Renal pelvis (tissue), 4 donors: ENCODE data around the gene CLDN10. TPM values are rescaled to one million over a fixed set of nuclear protein-coding genes. Genes with fewer than 3 reads are reported as not detected.

Experiments
- DNase-seq: peaks from one replicate; pipeline ENCODE4 v3.0.0-alpha.2; 2013
- polyA plus RNA-seq, 3 donors: library from polyadenylated mRNA; unstranded; fragments of 120-200 nt; gene quantifications; one replicate each; pipeline ENCODE4 v1.2.1, GENCODE V29; 2013; ENCODE audit not compliant: insufficient read length in 3 of 3

CLDN10 gene
- polyA plus RNA-seq, 3 donors: 100 to 104 (median 101) TPM

DNA sequence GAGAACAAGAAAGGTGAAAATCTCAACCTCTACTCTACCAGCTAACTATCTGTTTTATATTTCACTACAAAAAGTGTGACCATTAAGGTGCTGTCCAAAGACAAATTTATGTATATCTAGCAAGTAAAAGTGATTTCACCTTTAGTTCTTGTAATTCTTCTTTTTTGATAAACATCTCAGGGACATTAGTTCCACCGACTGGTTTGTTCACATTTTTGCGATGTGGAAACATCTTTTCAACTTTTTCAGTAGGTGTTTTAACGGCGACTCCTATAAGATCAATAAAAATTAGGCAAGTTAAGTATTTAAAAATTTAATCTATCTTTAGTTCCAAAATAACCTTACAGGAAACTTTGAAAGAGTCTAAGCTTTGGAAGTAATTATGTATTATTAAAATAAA is 33.3 kb downstream of the CLDN10 start:
- DNase-seq: no peak

DNA sequence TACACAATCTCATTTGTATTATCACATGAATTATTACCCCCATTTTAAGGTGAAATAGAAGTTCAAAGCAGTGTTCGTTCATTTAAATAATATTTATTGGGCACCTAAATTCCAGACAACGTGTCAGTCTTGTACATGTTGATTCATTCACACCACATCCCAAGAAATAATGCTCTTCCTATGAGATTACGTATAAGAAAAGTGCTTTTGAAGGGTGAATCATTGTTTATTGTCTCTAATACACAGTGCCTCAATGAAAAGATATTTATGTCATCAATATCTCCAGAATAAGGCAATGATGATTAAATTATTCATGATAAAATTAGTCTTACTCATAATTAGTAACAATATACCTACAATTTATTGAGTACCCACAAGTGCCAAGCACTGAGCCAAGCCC is 35.6 kb downstream of the CLDN10 start:
- no peak for DNase-seq

DNA sequence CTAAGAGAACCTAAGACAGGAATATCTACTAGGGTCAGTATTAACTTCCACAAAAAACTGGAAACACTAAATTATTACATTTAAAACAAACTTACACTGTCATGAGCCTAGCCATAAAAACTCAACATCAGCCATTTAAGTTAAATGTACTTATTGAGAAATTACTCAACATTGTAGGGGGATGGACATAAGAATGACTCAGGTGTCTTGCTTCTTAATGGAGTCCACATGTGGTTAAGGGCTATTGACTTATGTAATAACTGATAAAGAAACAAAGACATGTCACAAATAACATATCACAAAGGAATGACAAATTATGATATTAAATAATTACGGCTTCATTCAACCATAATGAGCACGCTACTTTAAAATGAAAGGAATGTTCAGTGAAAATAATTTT is 36.2 kb downstream of the CLDN10 start:
- no peak for DNase-seq

DNA sequence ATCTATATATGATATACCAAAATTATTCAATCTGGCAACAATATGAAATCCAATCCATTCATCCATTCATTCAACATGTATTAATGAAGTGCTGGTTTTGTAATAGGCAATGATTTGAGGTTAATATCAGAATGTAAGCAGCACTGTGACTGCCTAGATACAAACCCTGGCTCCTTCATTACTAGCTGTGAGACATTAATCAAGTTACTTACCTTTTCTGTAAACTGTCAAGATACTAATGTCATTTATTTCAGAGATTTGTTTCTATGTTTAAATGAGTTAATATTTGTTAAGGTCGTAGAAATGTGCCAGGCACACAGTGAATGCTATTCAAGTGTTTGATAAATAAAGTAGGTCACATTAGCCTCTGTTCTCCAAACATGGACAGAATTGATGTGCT is 40.9 kb downstream of the CLDN10 start:
- no peak for DNase-seq

DNA sequence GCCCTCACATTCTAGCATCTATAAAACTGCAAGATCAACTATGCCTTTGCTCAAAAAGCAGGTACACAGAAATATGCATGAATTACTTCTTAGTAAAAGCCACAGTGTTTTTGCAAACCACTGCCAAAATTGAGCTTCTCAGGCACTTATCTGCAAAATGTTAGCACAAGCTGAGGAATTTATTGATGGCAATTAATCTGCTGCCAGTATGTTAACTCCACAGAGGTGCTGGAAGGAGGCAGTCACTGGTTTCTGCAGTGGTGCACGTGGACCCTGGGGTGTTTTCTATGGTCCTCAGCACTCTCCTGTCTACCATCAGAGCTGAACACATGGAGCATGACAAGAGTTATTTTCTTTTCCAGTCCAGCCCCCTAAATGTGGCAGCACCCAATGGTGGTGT is 44.2 kb downstream of the CLDN10 start:
- DNase-seq: no peak

DNA sequence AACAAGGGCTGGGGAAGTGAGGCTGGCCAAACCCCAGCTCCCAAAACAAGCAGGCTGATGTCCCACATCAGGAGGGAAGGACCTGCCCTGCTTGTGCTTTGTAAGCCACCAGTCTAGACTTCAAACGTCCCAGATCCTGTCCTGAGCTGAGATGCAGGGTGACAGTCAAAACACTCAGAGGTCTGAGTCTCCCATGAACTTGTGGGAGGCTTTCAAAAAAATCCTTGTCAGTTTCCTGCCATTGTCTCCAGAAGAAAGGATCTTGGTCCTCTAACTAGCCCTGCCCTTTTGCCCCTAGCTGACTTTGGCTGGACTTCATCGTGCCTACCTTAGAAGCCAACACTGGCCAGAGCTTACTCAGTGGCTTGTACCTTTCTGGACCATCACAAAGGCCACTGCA is 48.7 kb downstream of the CLDN10 start:
- DNase-seq: no peak

DNA sequence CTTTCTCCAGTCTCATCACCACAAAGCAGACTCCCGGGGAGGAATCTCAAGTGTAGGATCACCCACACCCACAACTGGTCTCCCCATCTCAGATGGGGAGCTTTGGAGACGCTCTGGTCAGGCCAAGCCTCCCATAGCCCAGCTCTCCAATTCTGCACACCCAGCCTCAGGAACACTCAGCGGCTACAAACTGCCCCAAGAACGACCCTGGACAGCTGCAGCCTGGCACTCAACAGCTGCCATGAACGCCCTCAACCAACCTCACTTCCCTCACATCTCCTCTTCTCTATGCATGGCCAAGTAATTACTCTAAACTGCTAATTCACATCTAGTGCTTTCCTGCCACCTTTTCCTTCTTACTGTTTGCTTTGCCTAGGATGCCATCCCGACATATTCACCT is 49.4 kb downstream of the CLDN10 start:
- no peak for DNase-seq

DNA sequence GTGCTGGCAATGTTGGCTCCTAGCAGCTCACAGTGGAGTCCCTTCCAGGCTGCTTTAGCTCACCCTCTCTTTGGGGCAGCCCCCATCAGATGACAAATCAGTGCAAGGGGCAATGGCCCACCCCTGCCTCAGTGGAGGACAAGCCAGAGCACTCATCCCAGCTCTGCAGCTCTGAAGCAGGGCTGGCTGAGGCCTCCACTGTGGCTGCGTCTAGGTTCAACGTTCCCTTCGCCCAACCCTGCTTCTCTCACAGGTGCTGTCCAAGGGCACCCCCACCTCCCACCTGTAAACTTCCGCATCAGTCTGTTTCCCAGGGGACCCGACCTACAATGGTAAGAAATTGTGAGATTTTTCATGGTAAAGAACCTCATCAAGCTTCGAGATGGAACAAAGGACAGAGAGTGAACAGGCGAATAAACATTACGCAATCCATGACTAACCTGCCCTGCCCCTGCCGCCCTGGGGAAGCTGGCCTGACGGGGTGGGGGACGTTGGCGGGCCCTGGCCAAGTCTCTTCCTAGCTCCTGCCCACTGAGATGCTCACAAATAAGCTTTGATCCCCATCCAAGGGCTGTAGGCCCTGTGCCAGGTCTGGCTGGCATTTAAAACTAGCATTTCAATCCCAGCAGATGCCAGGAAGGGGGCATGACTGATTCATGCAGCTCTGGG is 51.5 kb downstream of the CLDN10 start:
- DNase-seq: no peak

DNA sequence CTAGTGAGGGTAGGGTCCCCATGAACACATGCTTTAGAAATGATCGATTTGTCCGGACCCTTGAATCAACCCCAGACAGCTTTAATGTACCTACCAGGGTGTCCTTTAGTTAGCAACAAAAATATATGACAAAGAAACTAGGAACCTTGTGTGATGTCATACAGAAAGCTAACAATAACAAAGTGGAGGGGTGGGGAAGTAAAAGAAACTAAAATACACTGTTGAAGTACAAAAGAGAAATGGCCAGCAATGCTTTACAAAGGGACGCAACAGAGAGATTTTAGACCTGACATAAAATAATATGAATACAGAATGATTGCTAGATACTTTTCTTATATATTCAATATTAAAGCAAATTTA is 52.0 kb downstream of the CLDN10 start:
- no peak for DNase-seq

DNA sequence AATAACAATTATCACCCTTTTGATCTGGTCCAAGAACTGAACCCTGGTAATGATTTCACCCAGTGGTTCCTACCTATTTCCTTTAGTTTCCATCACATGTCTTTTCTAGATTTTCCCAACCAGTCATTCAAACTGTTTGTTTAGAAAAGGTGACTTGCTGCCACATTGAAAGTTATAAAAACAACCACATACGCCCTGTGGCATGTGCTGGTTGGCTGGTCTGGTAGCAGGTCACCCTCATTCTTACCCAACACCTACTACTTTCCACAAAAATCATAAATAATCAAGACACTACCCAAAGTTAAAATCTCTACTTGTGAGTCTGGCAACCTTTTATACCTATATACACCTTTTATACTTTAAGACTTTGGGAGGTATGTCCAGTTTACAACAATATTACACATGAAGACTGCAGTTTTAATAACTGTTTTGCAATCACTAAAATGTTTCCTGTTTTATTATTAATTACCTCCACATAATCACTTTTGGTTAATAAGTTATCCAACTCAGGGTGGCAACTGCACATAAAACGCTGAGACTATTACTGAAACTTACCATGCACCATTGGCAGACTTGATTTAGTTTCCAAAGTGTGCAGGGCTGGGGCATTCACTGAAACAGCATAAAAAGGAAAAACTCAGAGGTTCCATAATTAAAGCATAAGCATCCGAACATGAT is 53.1 kb downstream of the CLDN10 start:
- no peak for DNase-seq

DNA sequence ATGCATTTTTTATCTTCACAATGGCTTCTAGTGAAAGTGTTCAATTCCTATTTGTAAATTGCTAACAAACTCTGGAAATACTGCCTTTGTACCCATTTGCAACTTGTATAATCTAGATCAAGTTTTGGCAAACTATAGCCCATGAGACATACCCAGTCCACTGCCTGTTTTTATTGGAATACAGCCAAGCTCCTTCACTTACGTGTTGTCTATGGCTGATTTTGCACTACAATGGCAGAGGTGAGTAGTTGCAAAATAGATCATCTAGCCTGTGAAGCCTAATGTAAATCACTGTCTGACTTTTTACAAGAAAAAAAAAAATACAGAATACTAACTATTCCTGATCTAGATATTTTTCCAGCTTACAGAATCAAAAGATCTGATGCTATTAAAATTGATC is 54.8 kb downstream of the CLDN10 start:
- DNase-seq: no peak

DNA sequence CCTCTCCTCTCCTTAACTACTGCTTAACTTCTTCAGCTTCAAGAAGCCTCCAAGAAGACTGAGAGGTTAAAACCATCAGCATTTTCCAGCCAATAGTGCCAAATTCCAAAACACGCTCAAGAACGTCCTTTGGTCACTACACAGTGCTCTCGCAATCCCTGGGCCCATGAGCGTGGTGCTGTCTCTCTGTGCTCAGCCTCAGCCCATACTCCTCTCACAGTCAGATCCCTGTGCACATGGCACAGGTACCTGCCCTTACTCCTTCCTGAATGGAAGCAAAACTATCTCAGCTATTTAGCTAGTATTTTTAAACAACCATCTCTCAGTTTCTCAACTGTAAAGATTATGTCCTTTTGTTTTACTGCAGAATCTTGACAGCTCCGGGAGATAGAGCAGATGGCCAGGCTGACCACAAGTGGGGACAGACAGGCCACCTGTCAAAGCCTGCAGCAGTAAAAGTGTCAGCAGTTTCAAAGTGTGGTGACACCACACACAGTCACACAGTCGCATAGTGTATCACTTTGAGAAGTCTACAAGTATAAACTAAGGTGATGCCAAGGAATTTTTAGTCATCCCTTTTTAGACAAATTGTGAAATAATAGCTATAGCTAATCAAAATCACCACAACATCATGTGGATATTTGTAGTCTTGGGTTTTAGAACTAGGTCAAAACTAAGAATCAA is 56.3 kb downstream of the CLDN10 start:
- DNase-seq: no peak

DNA sequence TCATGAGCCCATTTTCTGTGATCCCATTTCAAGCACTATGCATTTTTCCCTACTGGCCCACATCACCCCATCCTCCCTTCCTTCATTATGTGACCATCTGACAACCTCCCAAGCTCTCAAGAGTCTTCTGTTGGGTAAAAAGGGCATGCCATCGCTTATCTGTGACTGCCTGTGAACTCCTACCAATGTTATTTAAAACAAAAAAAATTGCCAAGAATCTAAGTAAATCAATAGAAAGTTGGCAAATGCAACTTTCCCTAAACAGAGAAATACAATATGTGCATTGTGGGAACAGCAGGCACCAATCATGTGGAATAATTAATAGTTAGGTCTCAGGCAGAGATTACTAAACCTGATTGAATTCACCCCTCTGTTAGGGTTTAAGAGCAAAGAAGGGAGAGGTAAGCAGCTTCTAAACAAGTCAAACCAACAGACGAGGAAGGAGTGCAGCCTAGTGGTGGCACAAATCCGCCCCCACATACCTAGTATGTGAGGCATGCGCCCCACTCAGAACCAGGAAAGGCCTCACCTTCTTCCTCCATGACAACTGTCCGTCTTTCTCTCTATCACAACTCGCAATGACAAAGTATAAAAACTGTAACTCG is 62.2 kb downstream of the CLDN10 start:
- DNase-seq: no peak

DNA sequence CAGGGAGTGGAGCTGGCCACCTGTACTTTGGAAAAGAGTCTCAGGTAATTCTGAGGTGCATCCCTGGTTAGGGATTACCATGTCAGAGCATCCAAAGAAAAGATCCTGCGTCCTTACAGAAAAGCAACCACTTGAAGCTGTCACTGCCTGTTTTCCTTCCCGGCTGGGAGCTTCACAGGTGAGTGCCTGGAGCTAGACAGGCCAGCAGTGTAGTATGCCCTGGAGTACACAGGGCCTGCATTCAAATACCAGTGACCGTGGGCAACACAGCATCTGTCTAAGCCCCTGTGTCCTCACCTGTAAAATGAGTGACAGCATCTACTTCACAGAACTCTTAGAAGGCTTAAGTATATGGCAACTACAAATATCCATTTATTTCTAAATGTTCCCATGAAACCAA is 63.0 kb downstream of the CLDN10 start:
- no peak for DNase-seq

DNA sequence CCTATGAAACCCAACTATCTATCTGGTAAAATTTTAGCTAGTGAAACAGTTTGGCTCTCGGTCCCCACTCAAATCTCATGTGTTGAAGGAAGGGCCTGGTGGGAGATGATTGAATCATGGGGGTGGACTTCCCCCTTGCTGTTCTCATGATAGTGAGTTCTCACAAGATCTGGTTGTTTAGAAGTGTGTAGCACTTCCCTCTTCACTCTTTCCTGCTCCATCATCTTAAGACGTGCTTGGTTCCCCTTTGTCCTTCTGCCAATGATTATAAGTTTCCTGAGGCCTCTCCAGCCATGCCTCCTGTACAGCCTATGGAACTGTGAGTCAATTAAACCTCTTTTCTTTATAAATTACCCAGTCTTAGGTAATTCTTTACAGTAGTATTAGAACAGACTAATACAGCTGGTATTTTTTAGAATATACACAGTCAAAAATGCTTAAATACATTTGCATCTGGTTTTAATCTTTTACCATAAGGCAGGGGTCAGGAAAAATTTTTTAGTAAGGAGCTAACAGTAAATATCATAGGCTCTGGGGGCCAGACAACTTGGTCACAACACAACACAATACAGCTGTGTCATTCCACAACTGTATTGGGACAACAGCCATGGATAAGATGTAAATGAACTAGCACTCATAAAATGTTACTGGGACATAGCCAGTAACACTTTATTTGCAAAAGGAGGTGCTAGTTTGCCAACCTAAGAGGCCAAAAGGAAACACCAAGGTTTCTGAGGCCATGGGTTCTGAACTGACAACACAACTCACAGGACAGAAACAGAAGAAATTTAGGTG is 67.7 kb downstream of the CLDN10 start:
- DNase-seq: no peak

DNA sequence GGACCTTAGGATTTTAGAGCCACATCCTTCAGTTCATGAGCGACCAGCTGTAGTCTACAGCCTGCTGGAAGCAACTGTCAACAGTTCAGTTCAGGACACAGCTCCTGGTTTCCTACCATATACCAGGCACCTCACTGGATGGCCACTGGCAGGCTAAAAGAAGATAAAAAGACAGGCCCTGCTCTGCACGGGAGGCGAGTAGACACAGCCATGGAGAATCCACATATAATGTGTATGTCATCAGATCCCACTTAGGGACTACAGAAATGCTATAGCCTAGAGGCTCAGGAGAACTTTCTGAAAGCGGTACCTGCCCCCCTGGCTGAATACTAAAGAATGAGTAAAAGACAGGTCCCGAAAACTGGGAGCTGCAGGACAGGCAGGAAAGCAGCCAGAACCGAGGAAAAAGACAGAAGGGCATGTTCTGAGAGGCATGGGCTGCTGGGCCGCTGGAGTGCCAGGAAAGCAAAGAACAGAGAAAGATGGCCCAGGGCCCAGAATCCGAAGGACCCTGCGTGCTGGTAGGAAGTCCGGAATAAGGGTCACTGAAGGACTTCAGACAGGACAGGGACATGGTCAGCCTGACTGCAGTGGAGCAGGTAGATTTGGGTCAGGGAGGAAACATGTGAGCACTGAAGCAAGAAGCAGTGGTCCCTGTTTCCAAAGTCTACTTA is 68.4 kb downstream of the CLDN10 start:
- DNase-seq: no peak

DNA sequence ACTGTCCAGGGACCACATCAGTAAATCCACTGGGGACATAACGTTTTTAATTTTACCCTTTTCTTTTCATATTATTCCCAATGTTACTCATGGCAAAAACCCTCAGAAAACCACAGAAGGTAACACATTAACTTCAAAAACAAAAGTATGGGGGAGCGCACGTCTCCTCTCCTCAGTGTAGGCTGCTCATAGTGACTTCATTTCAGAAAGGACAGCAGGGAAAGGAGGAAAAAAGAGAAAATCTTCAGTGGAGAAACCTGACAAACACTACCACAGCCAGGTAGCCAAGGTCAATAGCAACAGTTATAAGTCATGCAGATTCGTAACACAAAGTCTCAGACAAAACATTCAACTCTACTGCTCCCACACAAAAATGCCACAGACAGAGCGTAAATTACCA is 70.6 kb downstream of the CLDN10 start:
- no peak for DNase-seq

DNA sequence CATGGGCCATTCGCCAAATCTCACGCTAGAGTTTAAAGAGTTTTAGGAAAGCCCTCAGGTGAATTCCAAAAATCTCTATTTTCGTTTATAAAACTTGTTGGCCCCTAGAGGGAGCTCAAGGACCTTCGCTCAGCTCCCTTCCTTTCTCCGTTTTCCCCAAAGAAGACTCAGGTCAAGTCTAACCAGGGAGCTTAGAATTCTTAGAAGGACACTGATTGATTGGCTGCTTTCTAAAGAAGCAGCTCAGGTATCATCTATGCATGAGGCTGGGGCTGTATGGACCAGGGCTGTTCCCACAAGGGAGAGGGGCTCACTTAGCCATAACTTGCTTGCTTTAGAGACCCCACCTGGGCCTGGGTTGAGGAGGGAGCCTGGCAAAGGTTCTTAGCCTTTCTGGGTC is 71.5 kb downstream of the CLDN10 start:
- DNase-seq: peak; percentile 54

DNA sequence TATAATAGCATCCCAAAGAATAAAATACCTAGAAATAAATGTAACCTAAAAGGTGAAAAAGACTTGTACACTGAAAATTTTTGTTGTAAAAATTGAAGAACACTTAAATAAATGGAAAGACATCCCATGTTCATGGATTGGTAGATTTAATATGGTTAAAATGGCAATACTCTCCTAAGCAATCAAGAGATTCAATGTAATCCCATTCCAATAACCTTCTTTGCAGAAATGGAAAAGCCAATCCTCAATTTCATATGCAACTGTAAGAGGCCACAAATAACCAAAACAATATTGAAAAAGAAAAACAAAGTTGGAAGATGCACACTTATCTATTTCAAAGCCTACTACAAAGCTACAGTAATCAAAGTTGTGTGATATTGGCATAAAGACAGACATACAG is 74.2 kb downstream of the CLDN10 start:
- DNase-seq: no peak

DNA sequence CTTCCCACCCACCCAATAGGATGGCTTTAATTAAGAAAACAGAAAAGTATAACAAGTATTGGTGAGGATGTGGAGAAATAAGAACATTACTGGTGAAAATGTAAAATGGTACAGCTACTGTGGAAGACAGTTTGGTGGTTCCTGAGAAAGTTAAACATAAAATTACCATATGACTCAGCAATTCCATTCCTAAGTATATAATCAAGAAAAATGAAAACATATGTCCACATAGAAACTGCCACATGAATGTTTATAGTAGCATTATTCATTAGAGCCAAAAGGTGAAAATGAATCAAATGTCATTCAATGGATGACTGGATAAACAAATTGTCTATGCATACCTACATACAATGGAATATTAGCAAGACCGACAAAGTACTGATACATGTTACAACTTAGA is 75.1 kb downstream of the CLDN10 start:
- DNase-seq: no peak

DNA sequence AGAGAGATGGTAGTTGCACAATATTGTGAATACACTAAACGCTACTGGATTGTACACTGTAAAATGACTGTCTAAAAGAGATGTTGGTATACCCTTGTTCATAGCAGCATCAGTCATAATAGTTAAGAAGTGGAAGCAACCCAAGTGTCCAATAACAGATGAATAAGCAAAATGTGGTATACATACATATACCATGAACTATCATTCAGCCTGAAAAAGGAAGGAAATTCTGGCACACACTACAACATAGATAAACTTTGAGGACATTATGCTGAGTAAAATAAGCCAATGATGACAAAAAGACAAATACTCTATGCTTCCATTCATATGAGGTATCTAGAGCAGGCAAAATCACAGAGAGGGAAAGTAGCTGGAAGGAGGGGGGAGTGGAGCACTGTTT is 76.0 kb downstream of the CLDN10 start:
- no peak for DNase-seq

DNA sequence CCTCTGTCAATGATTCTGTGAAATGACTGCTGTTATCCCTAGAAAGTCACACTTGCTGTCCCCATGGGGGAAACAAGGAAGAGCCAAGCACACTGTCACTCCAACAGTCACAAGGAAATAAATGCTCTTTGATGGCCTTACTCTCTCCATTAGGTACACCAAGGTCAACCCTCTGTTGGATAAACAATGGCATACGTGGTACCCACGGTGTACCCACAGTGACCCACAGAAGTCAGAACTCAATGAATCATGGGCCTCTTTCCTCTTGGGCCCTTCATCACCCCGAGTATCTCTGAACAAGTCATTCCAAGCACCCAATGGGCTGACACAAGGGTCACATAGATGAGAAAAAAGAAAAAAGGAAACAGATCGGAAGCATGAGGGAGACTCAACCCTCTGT is 76.6 kb downstream of the CLDN10 start:
- DNase-seq: no peak
